GM12878 (cell line): ENCODE results near the gene ABTB1.

Source experiments
- BRCA1 ChIP-seq: IDR thresholded peaks from 2 replicates; pipeline ENCODE4 v1.6.1; 2011; ENCODE audit warnings: low read depth, low read length, improper control_type of control experiment
- CHD4 ChIP-seq: fragments of 200-600 bp; sonication (generic); IDR thresholded peaks from 2 replicates; pipeline ENCODE4 v1.6.1; 2016; ENCODE audit warnings: mild to moderate bottlenecking
- CREB1 ChIP-seq: IDR thresholded peaks from 2 replicates; pipeline ENCODE4 v1.6.1; 2012; ENCODE audit warnings: low read depth, mild to moderate bottlenecking, inconsistent platforms
- EGR1 ChIP-seq, 2 experiments: IDR thresholded peaks; 1 replicate in 1 of 2; 2 replicates in 1 of 2; pipeline ENCODE4 v1.6.1; 2011 to 2012; ENCODE audit warnings: low read depth in 2 of 2, low read length in 2 of 2, borderline replicate concordance in 1 of 2, mild to moderate bottlenecking in 1 of 2, moderate library complexity in 1 of 2
- IKZF1 ChIP-seq: fragments of 450-650 bp; conservative IDR thresholded peaks from 2 replicates; pipeline ENCODE4 v1.6.1; 2017; ENCODE audit warnings: antibody characterized with exemption, mild to moderate bottlenecking
- MEF2A ChIP-seq: IDR thresholded peaks from 2 replicates; pipeline ENCODE4 v1.6.1; 2011; ENCODE audit warnings: low read depth, mild to moderate bottlenecking, low read length, moderate library complexity; ENCODE audit not compliant: insufficient read depth
- NRF1 ChIP-seq: conservative IDR thresholded peaks from 2 replicates; pipeline ENCODE4 v1.6.1; 2011; ENCODE audit warnings: mild to moderate bottlenecking, low read depth, low read length, improper control_type of control experiment
- POLR2A ChIP-seq: IDR thresholded peaks from 2 replicates; pipeline ENCODE4 v1.6.1; 2011; ENCODE audit warnings: low read depth, mild to moderate bottlenecking, low read length
- RFX5 ChIP-seq: IDR thresholded peaks from 2 replicates; pipeline ENCODE4 v1.6.1; 2011; ENCODE audit warnings: low read depth, low read length, improper control_type of control experiment
- SREBF1 ChIP-seq: IDR thresholded peaks from 2 replicates; pipeline ENCODE4 v1.6.1; 2012; ENCODE audit warnings: mild to moderate bottlenecking, low read length
- SRF ChIP-seq, 2 experiments: IDR thresholded peaks; 2 replicates each; pipeline ENCODE4 v1.6.1; 2011; ENCODE audit warnings: low read depth in 2 of 2, low read length in 2 of 2, mild to moderate bottlenecking in 1 of 2, moderate library complexity in 1 of 2
- TF ChIP-seq, protein P1 (sequence below), 3 experiments: IDR thresholded peaks in 2 of 3; conservative IDR thresholded peaks in 1 of 3; 2 replicates each; pipeline ENCODE4 v1.5.1; 2011; ENCODE audit warnings: low read depth in 3 of 3, low read length in 3 of 3, mild to moderate bottlenecking in 3 of 3, control low read depth in 2 of 3, moderate library complexity in 2 of 3, inconsistent platforms in 1 of 3, mixed read lengths in 1 of 3; ENCODE audit not compliant: control insufficient read depth in 2 of 3, insufficient read depth in 1 of 3; ENCODE audit errors: extremely low read depth in 1 of 3
- TF ChIP-seq, protein P2 (sequence below): fragments of 450-650 bp; IDR thresholded peaks from 2 replicates; pipeline ENCODE4 v1.6.1; 2017; ENCODE audit warnings: mild to moderate bottlenecking, moderate library complexity
- TF ChIP-seq, protein P3 (sequence below): fragments of 450-650 bp; IDR thresholded peaks from 2 replicates; pipeline ENCODE4 v1.6.1; 2018; ENCODE audit warnings: mild to moderate bottlenecking, low read depth, moderate library complexity; ENCODE audit not compliant: partially characterized antibody

DNA sequence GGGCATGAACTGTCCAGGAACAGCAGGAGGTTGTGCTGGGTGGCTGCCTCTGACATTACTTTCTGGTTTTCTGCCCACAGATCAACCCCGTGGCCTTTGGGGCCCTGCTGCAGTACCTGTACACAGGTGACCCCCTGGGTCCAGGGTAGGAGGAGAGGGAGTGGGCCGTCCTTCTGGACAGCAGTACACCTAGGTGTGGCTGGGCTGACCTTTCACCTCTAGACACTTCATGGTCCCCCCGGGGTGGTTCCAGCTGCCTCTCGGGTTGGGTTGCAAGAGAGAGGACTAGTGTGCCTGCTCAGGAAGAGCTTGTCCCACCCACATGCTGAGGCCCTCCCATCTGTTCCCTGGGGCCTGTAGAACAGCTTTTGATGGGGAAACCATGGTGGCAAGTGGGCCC is 3.7 kb downstream of the ABTB1 start:
- TF ChIP-seq SREBF1 (no peak), CREB1 (no peak), RFX5 (no peak), CHD4 (no peak), NRF1 (no peak), EGR1 (IDR thresholded peaks at IDR 0.05; ENCODE audit: borderline replicate concordance in 1 of 2, low read depth in 2 of 2, low read length in 2 of 2) (no peak), BRCA1 (no peak), SRF (IDR thresholded peaks at IDR 0.05; ENCODE audit: low read depth in 2 of 2, low read length in 2 of 2) (no peak), MEF2A (no peak), POLR2A (no peak), IKZF1 (no peak)
- TF ChIP-seq, protein P1, sequence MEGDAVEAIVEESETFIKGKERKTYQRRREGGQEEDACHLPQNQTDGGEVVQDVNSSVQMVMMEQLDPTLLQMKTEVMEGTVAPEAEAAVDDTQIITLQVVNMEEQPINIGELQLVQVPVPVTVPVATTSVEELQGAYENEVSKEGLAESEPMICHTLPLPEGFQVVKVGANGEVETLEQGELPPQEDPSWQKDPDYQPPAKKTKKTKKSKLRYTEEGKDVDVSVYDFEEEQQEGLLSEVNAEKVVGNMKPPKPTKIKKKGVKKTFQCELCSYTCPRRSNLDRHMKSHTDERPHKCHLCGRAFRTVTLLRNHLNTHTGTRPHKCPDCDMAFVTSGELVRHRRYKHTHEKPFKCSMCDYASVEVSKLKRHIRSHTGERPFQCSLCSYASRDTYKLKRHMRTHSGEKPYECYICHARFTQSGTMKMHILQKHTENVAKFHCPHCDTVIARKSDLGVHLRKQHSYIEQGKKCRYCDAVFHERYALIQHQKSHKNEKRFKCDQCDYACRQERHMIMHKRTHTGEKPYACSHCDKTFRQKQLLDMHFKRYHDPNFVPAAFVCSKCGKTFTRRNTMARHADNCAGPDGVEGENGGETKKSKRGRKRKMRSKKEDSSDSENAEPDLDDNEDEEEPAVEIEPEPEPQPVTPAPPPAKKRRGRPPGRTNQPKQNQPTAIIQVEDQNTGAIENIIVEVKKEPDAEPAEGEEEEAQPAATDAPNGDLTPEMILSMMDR (IDR thresholded peaks at IDR 0.05 in 2 of 3, conservative IDR thresholded peaks at IDR 0.05 in 1 of 3; ENCODE audit: control insufficient read depth in 2 of 3, extremely low read depth in 1 of 3, insufficient read depth in 1 of 3, low read depth in 3 of 3, low read length in 3 of 3), result no peak
- TF ChIP-seq, protein P2, sequence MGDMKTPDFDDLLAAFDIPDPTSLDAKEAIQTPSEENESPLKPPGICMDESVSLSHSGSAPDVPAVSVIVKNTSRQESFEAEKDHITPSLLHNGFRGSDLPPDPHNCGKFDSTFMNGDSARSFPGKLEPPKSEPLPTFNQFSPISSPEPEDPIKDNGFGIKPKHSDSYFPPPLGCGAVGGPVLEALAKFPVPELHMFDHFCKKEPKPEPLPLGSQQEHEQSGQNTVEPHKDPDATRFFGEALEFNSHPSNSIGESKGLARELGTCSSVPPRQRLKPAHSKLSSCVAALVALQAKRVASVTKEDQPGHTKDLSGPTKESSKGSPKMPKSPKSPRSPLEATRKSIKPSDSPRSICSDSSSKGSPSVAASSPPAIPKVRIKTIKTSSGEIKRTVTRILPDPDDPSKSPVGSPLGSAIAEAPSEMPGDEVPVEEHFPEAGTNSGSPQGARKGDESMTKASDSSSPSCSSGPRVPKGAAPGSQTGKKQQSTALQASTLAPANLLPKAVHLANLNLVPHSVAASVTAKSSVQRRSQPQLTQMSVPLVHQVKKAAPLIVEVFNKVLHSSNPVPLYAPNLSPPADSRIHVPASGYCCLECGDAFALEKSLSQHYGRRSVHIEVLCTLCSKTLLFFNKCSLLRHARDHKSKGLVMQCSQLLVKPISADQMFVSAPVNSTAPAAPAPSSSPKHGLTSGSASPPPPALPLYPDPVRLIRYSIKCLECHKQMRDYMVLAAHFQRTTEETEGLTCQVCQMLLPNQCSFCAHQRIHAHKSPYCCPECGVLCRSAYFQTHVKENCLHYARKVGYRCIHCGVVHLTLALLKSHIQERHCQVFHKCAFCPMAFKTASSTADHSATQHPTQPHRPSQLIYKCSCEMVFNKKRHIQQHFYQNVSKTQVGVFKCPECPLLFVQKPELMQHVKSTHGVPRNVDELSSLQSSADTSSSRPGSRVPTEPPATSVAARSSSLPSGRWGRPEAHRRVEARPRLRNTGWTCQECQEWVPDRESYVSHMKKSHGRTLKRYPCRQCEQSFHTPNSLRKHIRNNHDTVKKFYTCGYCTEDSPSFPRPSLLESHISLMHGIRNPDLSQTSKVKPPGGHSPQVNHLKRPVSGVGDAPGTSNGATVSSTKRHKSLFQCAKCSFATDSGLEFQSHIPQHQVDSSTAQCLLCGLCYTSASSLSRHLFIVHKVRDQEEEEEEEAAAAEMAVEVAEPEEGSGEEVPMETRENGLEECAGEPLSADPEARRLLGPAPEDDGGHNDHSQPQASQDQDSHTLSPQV, result no peak
- TF ChIP-seq, protein P3, sequence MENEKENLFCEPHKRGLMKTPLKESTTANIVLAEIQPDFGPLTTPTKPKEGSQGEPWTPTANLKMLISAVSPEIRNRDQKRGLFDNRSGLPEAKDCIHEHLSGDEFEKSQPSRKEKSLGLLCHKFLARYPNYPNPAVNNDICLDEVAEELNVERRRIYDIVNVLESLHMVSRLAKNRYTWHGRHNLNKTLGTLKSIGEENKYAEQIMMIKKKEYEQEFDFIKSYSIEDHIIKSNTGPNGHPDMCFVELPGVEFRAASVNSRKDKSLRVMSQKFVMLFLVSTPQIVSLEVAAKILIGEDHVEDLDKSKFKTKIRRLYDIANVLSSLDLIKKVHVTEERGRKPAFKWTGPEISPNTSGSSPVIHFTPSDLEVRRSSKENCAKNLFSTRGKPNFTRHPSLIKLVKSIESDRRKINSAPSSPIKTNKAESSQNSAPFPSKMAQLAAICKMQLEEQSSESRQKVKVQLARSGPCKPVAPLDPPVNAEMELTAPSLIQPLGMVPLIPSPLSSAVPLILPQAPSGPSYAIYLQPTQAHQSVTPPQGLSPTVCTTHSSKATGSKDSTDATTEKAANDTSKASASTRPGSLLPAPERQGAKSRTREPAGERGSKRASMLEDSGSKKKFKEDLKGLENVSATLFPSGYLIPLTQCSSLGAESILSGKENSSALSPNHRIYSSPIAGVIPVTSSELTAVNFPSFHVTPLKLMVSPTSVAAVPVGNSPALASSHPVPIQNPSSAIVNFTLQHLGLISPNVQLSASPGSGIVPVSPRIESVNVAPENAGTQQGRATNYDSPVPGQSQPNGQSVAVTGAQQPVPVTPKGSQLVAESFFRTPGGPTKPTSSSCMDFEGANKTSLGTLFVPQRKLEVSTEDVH, result no peak
